ENCODE measurements around the gene MCTS1.
"Not testable (repeated sequence)": the region's sequence is repeated elsewhere in the genome, so short reads cannot be mapped to it uniquely, and the experiment has no call there.

MCTS1 gene

DNA sequence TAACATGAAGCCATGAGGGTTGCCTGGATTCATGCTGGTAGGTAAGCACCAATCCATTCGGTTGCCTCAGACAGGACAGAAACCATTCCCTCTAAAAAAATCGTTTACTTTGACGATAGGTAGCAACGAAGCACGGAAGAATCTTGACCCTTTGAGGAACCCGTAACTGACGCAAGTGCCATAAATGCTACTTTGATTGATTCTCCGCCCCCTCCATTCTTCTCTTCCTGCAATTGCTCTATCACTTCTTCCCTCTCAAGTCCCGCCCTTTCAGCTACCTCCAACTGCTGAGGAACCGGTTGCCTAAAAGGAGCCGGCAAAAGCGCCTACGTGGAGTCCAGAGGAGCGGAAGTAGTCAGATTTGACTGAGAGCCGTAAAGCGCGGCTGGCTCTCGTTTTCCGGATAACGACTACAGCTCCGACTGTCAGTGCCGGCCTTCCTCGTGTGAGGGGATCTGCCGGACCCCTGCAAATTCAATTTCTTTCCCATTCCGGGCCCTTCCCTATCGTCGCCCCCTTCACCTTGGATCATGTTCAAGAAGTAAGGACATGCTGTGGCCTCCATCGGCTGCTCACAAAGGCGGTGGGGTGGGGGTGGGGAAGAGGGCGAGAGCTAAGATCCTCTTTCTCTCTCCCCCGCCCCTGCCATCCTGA lies at the start of gene MCTS1:
MCTS1 (plus strand) TSS at position 395 of the 654 bp plus-strand sequence; CDS start at position 531, 136 bp downstream.
- DNase-seq: peak; percentile 3 to 83 (median 42)

GRCh38 chrX:120556251-120556650 lies 47.6 kb upstream of the MCTS1 start:
- no peak for DNase-seq

DNA sequence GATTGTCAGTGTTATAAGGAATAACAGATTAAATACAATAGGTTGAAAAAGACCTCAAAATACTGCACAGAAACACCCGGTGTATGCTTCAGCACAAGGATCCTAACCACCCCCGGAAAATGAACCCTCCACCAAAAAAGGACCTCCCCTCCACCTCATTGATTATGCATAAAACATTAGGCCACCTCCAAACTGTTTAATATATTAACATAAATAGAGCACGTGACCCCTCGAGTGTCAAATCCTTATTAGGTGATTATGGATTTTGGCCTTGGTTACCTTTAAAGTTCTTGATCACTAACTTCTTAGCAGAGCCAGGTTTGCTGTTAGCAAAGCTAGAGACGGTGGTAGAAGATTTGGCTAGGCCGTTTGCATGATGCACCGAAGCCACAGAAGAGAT lies 44.1 kb upstream of the MCTS1 start:
- DNase-seq: peak in 1 of 51 donors; percentile 36

GRCh38 chrX:120560405-120560841 lies 43.5 kb upstream of the MCTS1 start:
- peak in 24 of 51 donors; percentile 4 to 63 (median 20) for DNase-seq

- DNase-seq: peak; percentile 18 to 93 (median 83)
These were observed 42.9 kb upstream of the MCTS1 start, which contains the start of gene CUL4B for GRCh38 chrX:120560842-120561633. Gene CUL4B (minus strand): TSS chrX:120560962. CDS start chrX:120560638, 324 bp downstream.

DNA sequence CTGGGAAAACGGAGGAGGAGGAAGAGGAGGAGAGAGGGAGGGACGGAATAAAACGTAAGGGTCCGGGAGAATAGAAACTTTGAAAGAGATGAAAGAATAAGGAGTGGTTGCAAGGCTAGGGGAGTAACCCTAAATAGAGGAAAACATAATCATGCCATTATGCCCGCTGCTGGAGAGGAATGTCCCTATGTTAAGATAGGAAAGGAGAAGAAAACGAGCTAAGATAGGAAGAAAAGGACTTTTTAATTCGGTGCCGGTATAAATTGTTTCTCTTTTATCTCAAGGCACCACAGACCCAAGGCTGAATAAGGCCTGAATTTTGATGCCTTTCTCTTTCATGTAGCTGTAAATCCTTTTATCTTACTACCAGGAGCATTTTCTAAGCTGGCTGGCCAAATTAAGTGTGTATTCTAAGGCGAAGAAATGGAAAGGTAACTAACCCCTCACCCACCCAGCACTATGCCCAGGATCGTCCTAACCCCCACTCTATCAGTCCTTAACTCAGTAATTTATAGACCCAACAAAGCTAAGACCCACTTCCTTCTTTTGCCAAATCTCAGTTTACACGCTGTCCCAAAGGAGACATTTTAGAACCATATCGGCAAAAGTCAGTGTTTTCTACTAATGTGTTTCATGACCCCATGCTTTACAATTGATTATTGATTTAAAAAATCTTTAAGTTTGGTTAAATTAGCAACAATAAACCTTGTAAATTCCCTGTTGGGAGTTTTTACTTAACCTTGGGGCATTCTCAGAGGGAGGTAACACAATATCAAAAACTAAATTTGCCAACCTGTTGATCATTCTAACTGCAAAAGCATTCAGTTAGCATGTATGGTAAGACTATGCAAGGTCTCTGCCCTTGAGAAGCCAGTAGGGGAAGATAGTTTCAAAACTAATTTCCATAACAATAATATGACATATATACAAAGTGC lies 42.0 kb upstream of the MCTS1 start:
- peak in 1 of 51 donors; percentile 0 for DNase-seq

GRCh38 chrX:120562569-120562926 lies 41.4 kb upstream of the MCTS1 start:
- peak in 1 of 51 donors; percentile 2 for DNase-seq

DNA sequence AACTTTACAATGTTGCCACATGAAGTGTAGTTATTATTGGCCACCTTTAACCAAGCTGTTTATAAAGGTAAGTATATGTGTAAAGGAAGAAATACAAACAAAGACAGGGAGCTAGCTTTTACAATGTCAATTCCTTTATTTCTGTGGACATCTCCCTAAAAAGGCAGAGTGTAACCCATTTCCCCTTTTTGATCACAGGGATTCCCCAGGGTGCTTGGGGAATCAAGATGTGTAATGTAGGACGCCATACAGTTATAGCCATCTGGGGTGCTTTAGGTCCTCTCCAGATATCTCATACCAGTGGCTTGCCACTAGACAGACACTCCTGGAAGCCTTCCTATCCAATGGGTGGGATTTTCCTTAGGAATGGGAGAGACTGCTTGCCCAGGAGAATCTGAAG lies 39.0 kb upstream of the MCTS1 start:
- no peak for DNase-seq

GRCh38 chrX:120566817-120567216 lies 37.1 kb upstream of the MCTS1 start:
- no peak for DNase-seq

DNA sequence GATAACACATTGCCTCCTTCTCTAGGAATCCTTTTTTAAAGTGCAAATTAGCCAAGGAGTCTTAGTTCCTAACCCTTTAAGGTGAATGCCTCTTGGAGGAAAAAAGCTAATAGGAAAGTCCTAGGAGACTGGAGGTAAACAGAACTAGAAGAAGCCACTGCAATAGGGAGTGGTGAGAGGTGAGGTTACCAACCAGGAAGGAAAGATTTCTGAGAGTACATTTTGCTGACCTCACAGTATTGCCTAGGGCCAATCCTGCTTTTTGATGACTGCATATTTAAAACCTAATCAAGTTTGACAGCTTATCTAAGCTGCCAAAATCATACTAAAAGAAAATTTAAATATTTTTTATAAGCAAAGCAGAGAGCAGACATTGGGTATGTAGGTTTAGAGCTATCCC lies 35.9 kb upstream of the MCTS1 start:
- no peak for DNase-seq

DNA sequence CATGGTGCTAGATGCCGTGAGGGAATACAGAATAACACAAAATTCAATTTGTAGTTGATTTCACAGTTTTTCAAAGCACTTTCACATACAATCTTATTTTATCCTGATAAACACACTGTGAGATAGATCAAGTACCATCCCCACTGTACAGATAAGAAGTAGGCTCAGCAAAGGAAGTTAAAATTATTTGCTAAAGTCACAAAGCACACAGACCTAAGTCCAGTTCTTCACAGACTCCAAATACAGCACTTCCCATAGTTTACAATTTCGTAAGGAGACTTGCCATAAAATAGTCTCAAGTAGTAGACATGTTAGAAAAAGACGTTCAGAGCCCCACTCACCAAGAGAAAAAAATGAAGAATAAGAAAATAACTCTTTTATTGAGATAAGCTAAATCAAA lies 35.3 kb upstream of the MCTS1 start:
- DNase-seq: no peak

- DNase-seq: no peak
These were observed 33.8 kb upstream of the MCTS1 start for GRCh38 chrX:120570011-120570600.

DNA sequence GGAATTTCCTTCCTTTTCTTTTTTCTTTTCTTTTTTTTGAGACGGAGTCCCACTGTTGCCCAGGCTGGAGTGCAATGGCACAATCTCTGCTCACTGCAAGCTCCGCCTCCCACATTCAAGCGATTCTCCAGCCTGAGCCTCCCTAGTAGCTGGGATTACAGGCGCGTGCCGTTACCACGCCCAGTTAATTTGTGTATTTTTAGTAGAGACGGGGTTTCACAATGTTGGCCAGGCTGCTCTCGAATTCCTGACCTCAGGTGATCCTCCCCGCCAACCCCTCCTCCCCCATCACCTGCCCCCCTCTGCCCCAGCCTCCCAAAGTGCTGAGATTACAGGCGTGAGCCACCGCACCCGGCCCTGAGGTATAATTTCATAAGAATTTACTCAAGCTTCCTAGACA lies 30.1 kb upstream of the MCTS1 start:
- DNase-seq: not testable (repeated sequence)

- DNase-seq: no peak
These were observed 28.4 kb upstream of the MCTS1 start for GRCh38 chrX:120575379-120576114.

GRCh38 chrX:120585702-120586101 lies 18.2 kb upstream of the MCTS1 start:
- DNase-seq: no peak

GRCh38 chrX:120604361-120604782 lies 471 bp downstream of the MCTS1 start:
- DNase-seq: peak in 10 of 51 donors; percentile 0 to 50 (median 4)

- no peak for DNase-seq
These were observed 8.2 kb downstream of the MCTS1 start for GRCh38 chrX:120612086-120612485.

GRCh38 chrX:120614816-120615215 lies 10.9 kb downstream of the MCTS1 start:
- no peak for DNase-seq

DNA sequence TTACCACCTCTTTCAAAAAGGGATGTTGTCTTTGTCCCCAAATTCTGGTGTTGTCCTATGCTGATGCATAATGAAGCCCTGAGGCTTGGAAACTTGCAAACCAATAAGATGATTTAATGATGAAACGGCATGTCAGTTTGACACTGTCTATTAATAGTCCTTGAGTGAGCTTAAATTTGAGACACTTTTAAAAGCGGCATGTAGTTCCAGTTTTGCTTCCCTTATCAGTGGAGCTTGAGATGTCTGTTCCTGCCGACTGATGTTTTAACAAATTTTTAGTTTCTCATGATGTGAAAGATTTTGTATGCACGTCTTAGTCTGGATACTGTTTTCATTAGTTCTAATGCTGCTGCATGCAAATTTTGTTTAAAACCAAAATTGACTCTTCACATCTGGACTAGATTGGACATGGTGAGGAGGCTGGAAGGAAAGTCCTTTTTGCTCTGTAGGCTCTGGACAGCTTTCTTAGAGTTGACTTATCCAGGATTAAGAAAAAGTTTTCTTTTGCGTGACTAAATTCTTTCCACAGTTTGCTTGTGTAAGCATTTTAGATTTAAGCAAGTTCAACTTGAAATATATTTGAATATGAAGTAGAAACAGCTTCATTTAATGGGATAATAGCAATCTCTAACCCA lies 14.2 kb downstream of the MCTS1 start:
- DNase-seq: no peak

DNA sequence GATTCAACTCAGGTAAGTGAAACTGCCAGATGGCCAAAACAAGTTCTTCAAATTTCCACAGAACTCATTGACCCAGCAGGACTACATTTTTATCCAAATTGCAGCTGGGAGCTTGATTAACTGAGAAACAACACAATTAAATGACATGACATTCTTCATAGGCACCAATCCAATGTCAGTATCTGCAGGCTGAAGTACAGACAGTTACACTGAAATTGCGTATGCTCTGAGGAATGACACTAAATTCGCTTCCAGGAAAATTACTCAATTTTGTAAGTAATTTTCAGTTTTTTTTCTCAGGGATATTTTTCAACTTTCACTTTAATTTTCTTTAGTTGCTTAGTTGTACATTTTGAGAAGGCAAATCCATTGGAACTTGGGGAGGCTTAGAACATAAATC lies 21.5 kb downstream of the MCTS1 start:
- DNase-seq: no peak
